HL-60 (cell line): ENCODE results near the gene ST7.

ENCODE experiments used
- DNase-seq, 2 experiments: peaks; one replicate each; pipeline ENCODE4 v3.0.0-alpha.2; 2010 to 2020; ENCODE audit warnings: low read depth in 1 of 2, low spot score in 1 of 2
- H3K27ac ChIP-seq: fragments of 250-450 bp; sonication (Bioruptor Pico); replicated peaks from 2 replicates; pipeline ENCODE4 v1.5.1; 2020; ENCODE audit warnings: mild to moderate bottlenecking, moderate library complexity
- H3K27me3 ChIP-seq: fragments of 250-450 bp; sonication (Bioruptor Pico); 2 replicates; pipeline ENCODE4 v1.5.1; 2021; ENCODE audit warnings: mild to moderate bottlenecking, moderate library complexity; ENCODE audit not compliant: insufficient read depth, poor library complexity, severe bottlenecking
- H3K4me3 ChIP-seq: replicated peaks from 2 replicates; pipeline ENCODE4 v1.5.1; 2011; ENCODE audit warnings: mild to moderate bottlenecking, control low read depth, low read length; ENCODE audit not compliant: insufficient read depth
- CTCF ChIP-seq: IDR thresholded peaks from one replicate; pipeline ENCODE4 v1.5.1; 2011; ENCODE audit warnings: low read length, control low read depth, inconsistent platforms; ENCODE audit not compliant: insufficient read depth
- GABPA ChIP-seq: IDR thresholded peaks from 2 replicates; pipeline ENCODE4 v1.6.1; 2012; ENCODE audit warnings: low read depth
- POLR2AphosphoS5 ChIP-seq: IDR thresholded peaks from 2 replicates; pipeline ENCODE4 v1.6.1; 2012; ENCODE audit warnings: low read depth
- REST ChIP-seq: IDR thresholded peaks from 2 replicates; pipeline ENCODE4 v1.6.1; 2012; ENCODE audit warnings: low read depth; ENCODE audit not compliant: insufficient replicate concordance
- SPI1 ChIP-seq: IDR thresholded peaks from 2 replicates; pipeline ENCODE4 v1.6.1; 2012; ENCODE audit warnings: low read depth, mild to moderate bottlenecking, borderline replicate concordance

ST7 gene

GRCh38 chr7:116991233-116991632 is 37.9 kb downstream of the ST7 start:
- no peak overlapping the region for H3K27ac ChIP-seq
- H3K27me3 ChIP-seq, result no peaks in the 10 kb centered on the region
- no peak overlapping the region for H3K4me3 ChIP-seq
- DNase-seq, result no peak
- TF ChIP-seq REST (no peak), GABPA (no peak), CTCF (no peak), POLR2AphosphoS5 (no peak)

GRCh38 chr7:116994611-116995010 is 41.3 kb downstream of the ST7 start:
- Histone ChIP-seq H3K27ac (no peak overlapping the region), H3K27me3 (no peaks in the 10 kb centered on the region), H3K4me3 (no peak overlapping the region)
- no peak for DNase-seq
- TF ChIP-seq POLR2AphosphoS5, result no peak
- TF ChIP-seq SPI1, result no peak
- no peak for TF ChIP-seq GABPA
- no peak for TF ChIP-seq CTCF
- no peak for TF ChIP-seq REST

- TF ChIP-seq POLR2AphosphoS5 (no peak), CTCF (no peak), REST (no peak), GABPA (no peak), SPI1 (no peak)
- no peak overlapping the region for H3K4me3 ChIP-seq
- no peak for DNase-seq
These were observed 44.7 kb downstream of the ST7 start for GRCh38 chr7:116997972-116998371.

More at GRCh38 chr7:116997972-116998371, 44.7 kb downstream of the ST7 start:
- Histone ChIP-seq H3K27ac (no peak overlapping the region), H3K27me3 (no peaks in the 10 kb centered on the region)
